C4-2B (cell line): ENCODE results near the gene SRSF7.

Experiments
- ZFX ChIP-seq: fragments of 450-650 bp; IDR thresholded peaks from 2 replicates; pipeline ENCODE4 v1.6.1; 2017
- TF ChIP-seq, protein P1 (sequence below): fragments of 450-650 bp; conservative IDR thresholded peaks from 2 replicates; pipeline ENCODE4 v1.5.1; 2017; ENCODE audit warnings: mild to moderate bottlenecking

DNA sequence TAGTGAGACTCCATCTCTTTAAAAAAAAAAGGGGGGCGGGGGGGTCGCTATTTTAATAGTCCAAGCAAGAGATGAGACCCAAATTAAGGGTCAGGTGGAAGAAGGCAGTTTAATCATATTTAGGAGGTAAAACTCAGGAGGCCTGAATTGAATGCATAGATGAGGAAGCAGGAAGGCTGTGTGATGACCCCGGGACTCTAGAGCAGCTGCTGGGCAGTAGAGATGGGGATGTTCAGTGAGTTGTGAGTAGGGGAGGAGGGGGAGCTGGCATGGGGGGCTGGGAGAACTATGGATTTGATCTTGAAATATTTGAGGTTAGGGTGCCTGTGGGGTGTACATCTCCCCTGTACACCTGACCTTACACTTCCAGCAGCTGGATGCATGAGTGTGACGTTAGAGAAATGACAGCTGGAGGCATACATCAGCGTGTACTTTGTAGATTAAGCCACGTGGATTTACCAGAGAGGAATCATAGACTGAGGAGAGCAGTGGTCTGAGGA lies 44.3 kb downstream of the SRSF7 start:
- TF ChIP-seq, protein P1, sequence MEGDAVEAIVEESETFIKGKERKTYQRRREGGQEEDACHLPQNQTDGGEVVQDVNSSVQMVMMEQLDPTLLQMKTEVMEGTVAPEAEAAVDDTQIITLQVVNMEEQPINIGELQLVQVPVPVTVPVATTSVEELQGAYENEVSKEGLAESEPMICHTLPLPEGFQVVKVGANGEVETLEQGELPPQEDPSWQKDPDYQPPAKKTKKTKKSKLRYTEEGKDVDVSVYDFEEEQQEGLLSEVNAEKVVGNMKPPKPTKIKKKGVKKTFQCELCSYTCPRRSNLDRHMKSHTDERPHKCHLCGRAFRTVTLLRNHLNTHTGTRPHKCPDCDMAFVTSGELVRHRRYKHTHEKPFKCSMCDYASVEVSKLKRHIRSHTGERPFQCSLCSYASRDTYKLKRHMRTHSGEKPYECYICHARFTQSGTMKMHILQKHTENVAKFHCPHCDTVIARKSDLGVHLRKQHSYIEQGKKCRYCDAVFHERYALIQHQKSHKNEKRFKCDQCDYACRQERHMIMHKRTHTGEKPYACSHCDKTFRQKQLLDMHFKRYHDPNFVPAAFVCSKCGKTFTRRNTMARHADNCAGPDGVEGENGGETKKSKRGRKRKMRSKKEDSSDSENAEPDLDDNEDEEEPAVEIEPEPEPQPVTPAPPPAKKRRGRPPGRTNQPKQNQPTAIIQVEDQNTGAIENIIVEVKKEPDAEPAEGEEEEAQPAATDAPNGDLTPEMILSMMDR = no peak
- no peak for TF ChIP-seq ZFX
